T-helper 1 cell treated with Interleukin-12 subunit alpha and Interleukin-12 subunit beta and Interleukin-4 antibody, amounts not matched to agents 30 ng/mL and 1 ng/mL, for 36 hours (primary cell): ENCODE results near the gene FALEC. TPM values are rescaled to one million over a fixed set of nuclear protein-coding genes. Genes with fewer than 3 reads are reported as not detected.
"Not testable (repeated sequence)": the region's sequence is repeated elsewhere in the genome, so short reads cannot be mapped to it uniquely, and the experiment has no call there.

Experiments used
- intact Hi-C: fragments of 100-400 bp; cut with micrococcal nuclease; formaldehyde crosslinking; loops from one replicate; pipeline ENCODE4 v1.15.1; 2024
- total RNA-seq: library from RNA; stranded (reverse); gene quantifications from 2 replicates; pipeline ENCODE4 v1.2.3, GENCODE V29; 2022

The FALEC gene
- total RNA-seq, 1 donor from 2014 or later, result not detected

DNA sequence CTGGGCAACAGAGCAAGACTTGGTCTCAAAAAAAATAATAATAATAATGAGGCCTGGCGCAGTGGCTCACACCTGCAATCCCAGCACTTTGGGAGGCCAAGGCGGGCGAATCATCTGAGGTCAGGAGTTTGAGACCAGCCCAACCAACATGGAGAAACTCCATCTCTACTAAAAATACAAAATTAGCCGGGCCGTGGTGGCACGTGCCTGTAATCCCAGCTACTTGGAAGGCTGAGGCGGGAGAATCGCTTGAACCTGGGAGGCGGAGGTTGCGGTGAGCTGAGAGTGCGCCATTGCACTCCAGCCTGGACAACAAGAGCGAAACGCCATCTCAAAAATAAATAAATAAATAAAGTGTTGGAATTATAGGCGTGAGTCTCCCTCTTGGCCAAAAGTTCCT is 66.4 kb downstream of the FALEC start:
- intact Hi-C loops, result not testable (repeated sequence)

DNA sequence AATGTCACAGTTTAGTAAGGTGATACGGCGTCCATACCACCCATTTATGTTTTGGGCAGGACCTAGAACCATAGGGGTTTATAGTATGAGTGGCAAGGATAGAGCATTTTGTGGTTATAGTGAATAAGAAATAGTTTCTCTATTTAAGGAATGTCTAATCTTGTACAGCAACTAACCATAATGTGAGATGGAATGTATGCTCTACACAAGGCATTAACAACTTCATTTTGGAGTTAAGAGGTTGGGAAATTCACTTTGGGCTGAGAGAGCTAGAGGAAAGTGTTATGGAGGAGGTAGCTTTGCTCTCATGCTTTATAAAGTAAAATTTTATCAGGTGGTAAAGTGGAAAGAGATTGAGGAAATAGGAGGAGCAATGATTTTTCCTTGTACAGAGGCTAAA is 66.8 kb downstream of the FALEC start:
- intact Hi-C loops, result no loop called here

Other genes starting within 250 kb of the FALEC start
- gene APH1A, start 246.7 kb upstream of the FALEC start, total RNA-seq, result 146 TPM in 2 replicates
- gene C1orf54, start 243.0 kb upstream of the FALEC start, total RNA-seq, result 1.2 and 2.8 TPM in 2 replicates
- 1.1 and 1.5 TPM in 2 replicates for gene CIART, start 233.2 kb upstream of the FALEC start, total RNA-seq
- 64.5 and 66.6 TPM in 2 replicates for gene MRPS21, start 221.9 kb upstream of the FALEC start, total RNA-seq
- 93.9 and 99.3 TPM in 2 replicates for gene PRPF3, start 194.2 kb upstream of the FALEC start, total RNA-seq
- gene RPRD2, start 151.6 kb upstream of the FALEC start, total RNA-seq, result 30.3 and 31.1 TPM in 2 replicates
- 38.0 and 40.8 TPM in 2 replicates for gene TARS2, start 28.3 kb upstream of the FALEC start, total RNA-seq
- gene ECM1, start 7.6 kb upstream of the FALEC start, total RNA-seq, result 1.4 and 1.8 TPM in 2 replicates
- 0.95 and 1.1 TPM in 2 replicates for gene ADAMTSL4, start 33.7 kb downstream of the FALEC start, total RNA-seq
- 433 and 435 TPM in 2 replicates for gene MCL1, start 63.9 kb downstream of the FALEC start, total RNA-seq
- gene ENSA, start 113.9 kb downstream of the FALEC start, total RNA-seq, result 205 and 206 TPM in 2 replicates
- 19.3 and 24.7 TPM in 2 replicates for gene GOLPH3L, start 181.4 kb downstream of the FALEC start, total RNA-seq
- gene HORMAD1, start 205.1 kb downstream of the FALEC start, total RNA-seq, result 0.51 TPM in 1 of 2 replicates, not detected in the other